HepG2 (cell line): Measurements from ENCODE around the gene MAP3K2. TPM values are rescaled to one million over a fixed set of nuclear protein-coding genes. Genes with fewer than 3 reads are reported as not detected.

ENCODE experiments used
- ATAC-seq: fragments of 200-7000 bp; cut with Tn5 transposase; 3 replicates; pipeline ENCODE4 v1.9.1; 2020; ENCODE audit warnings: mild to moderate bottlenecking, moderate library complexity
- BruUV-seq: library from RNA; stranded (reverse); fragments of 400-500 nt; replicated peaks from 2 replicates; lab custom pipeline; 2021; lab: Mats Ljungman, UMichigan
- CTCF ChIA-PET: fragments of 300-600 bp; formaldehyde crosslinking; extraction: SDS; loops from one replicate; lab custom pipeline; 2021; ENCODE audit warnings: low total read pairs, inconsistent platforms, low intra/inter-chr PET ratio; lab: Yijun Ruan, JAX
- POLR2A ChIA-PET: fragments of 350-600 bp; sonication (Branson Sonifier 250); formaldehyde crosslinking; loops from one replicate; lab custom pipeline; 2020; ENCODE audit warnings: antibody characterized with exemption, inconsistent platforms; lab: Yijun Ruan, JAX
- DNase-seq: peaks from one replicate; pipeline ENCODE4 v3.0.0-alpha.2; 2015; ENCODE audit warnings: low spot score
- FAIRE-seq: peaks from 3 replicates; lab custom pipeline; 2011; peaks lifted over from hg19 to GRCh38; lab: Jason Lieb, UNC
- H2AFZ ChIP-seq: one replicate; pipeline ENCODE4 v1.6.1; 2011; ENCODE audit warnings: low read length, inconsistent platforms
- H3K27ac ChIP-seq: fragments of 300-600 bp; 3 replicates; pipeline ENCODE4 v1.8.0; 2011; ENCODE audit warnings: mixed run types, mild to moderate bottlenecking, mixed read lengths, low read length, inconsistent platforms; ENCODE audit not compliant: insufficient read depth; ENCODE audit errors: extremely low read length
- H3K27me3 ChIP-seq, 2 experiments: fragments of 200-600 bp in 1 of 2; 2 replicates in 1 of 2; 3 replicates in 1 of 2; pipeline versions ENCODE4 v1.6.0 to v1.8.0; 2011; ENCODE audit warnings: low read length in 2 of 2, mild to moderate bottlenecking in 2 of 2, moderate library complexity in 2 of 2, inconsistent platforms in 1 of 2; ENCODE audit not compliant: insufficient read depth in 2 of 2, control insufficient read depth in 1 of 2
- H3K36me3 ChIP-seq, 2 experiments: fragments of 200-600 bp in 1 of 2; replicated peaks in 1 of 2; 2 replicates in 1 of 2; 3 replicates in 1 of 2; pipeline versions ENCODE4 v1.5.1 to v1.8.0; 2011; ENCODE audit warnings: low read length in 2 of 2, inconsistent platforms in 1 of 2; ENCODE audit not compliant: insufficient read depth in 2 of 2, control insufficient read depth in 1 of 2
- H3K4me1 ChIP-seq: 2 replicates; pipeline ENCODE4 v1.5.1; 2012; ENCODE audit warnings: low read length, inconsistent platforms; ENCODE audit not compliant: insufficient read depth
- H3K4me2 ChIP-seq: 2 replicates; pipeline ENCODE4 v1.6.0; 2011; ENCODE audit warnings: low read depth, low read length, inconsistent platforms
- H3K4me3 ChIP-seq, 3 experiments: fragments of 200-600 bp in 1 of 3; sonication (generic), shearing (Covaris generic) in 1 of 3; replicated peaks in 1 of 3; 2 replicates each; pipeline ENCODE4 v1.5.1; 2011 to 2016; ENCODE audit warnings: low read length in 3 of 3, inconsistent platforms in 2 of 3, low read depth in 2 of 3, mild to moderate bottlenecking in 2 of 3, control low read depth in 1 of 3, mixed read lengths in 1 of 3; ENCODE audit not compliant: insufficient read depth in 1 of 3
- H3K79me2 ChIP-seq: one replicate; pipeline ENCODE4 v1.6.1; 2011; ENCODE audit warnings: low read length, inconsistent platforms; ENCODE audit not compliant: insufficient read depth
- H3K9ac ChIP-seq: 2 replicates; pipeline ENCODE4 v1.6.0; 2011; ENCODE audit warnings: mild to moderate bottlenecking, low read depth, low read length, inconsistent platforms; ENCODE audit not compliant: insufficient read depth
- H3K9me3 ChIP-seq: 2 replicates; pipeline ENCODE4 v1.5.1; 2012; ENCODE audit warnings: mild to moderate bottlenecking, low read length
- H4K20me1 ChIP-seq: 2 replicates; pipeline ENCODE4 v1.6.0; 2011; ENCODE audit warnings: inconsistent platforms, mild to moderate bottlenecking, low read length, moderate library complexity; ENCODE audit not compliant: insufficient read depth
- REL ChIP-seq: sonication (generic); formaldehyde crosslinking; conservative IDR thresholded peaks from 2 replicates; pipeline ENCODE4 v1.8.0; 2022; ENCODE audit warnings: mild to moderate bottlenecking, missing genetic modification reagents, moderate library complexity
- ZNF317 ChIP-seq: sonication (generic); formaldehyde crosslinking; IDR thresholded peaks from 2 replicates; pipeline ENCODE4 v1.5.0; 2020; ENCODE audit warnings: mild to moderate bottlenecking, missing genetic modification reagents
- ZNF407 ChIP-seq: sonication (generic); formaldehyde crosslinking; IDR thresholded peaks from one replicate; pipeline ENCODE4 v1.5.1; 2020; ENCODE audit warnings: mild to moderate bottlenecking, missing genetic modification reagents; ENCODE audit errors: not compliant biosample characterization
- WGBS: methylation state at CpG from one replicate; pipeline ENCODE4 v1.1.6; 2017; ENCODE audit warnings: low lambda C conversion rate; 5-methylcytosine and 5-hydroxymethylcytosine counted together
- in situ Hi-C: cut with HindIII; loops from 2 replicates; pipeline ENCODE4 v1.10.0; 2017; ENCODE audit warnings: low pct_unique_long_range_greater_than_20kb; ENCODE audit not compliant: extremely low pct_ligation_motif_present
- intact Hi-C: fragments of 100-400 bp; cut with micrococcal nuclease; formaldehyde crosslinking; loops from one replicate; pipeline ENCODE4 v1.10.0; 2022; ENCODE audit not compliant: unreplicated experiment
- polyA plus RNA-seq, 8 experiments: library from polyadenylated mRNA; depleted of rRNA in 3 of 8; stranded (reverse) in 7 of 8; unstranded in 1 of 8; fragments of >200 nt; fragmentation: Illumina TruSeq in 4 of 8; extraction: Trizol in 4 of 8; gene quantifications; 2 replicates each; pipeline versions ENCODE4 v1.2.1 to v1.2.3, GENCODE V29; 2011 to 2016; ENCODE audit warnings: low read depth in 4 of 8, missing spikeins in 1 of 8, mixed read lengths in 1 of 8; ENCODE audit not compliant: insufficient read depth in 1 of 8
- total RNA-seq, 5 experiments: library from RNA; depleted of rRNA; stranded (reverse); fragments of >200 nt; fragmentation: Illumina TruSeq; extraction: Trizol; gene quantifications; 2 replicates each; pipeline ENCODE4 v1.2.3, GENCODE V29; 2016; ENCODE audit warnings: low read depth in 1 of 5

MAP3K2 gene
- total and polyA plus RNA-seq, 2 of the 13 experiments (the other 11 are each of a cell fraction or from before 2014, with no cell fraction given), result 12.2 to 37.2 TPM

GRCh38 chr2:127320586-127321275, 67.0 kb downstream of the MAP3K2 start:
- no peaks in the 10 kb centered on the region for H4K20me1 ChIP-seq
- no peak overlapping the region for H2AFZ ChIP-seq
- H3K79me2 ChIP-seq, result no peaks in the 10 kb centered on the region
- intact Hi-C loops, result loop anchor here (5.0 kb wide), 1 partner anchor 123 kb away; no protein-coding TSS in a partner anchor
- TF ChIP-seq ZNF317 (CRISPR knock-in tag) (peak; percentile 62; the same call in 1 of the 2 replicates), REL (CRISPR knock-in tag) (no peak), ZNF407 (CRISPR knock-in tag) (no peak)
- ATAC-seq (no peak), FAIRE-seq (no peak), DNase-seq (no peak)
- WGBS, result 95% methylated on average over 1 of the region's 1 CpG
- H3K36me3 ChIP-seq, result peaks cover 23 to 73% of the 10 kb centered on the region in 2 experiments
- POLR2A ChIA-PET, result no interaction called here
- no peak overlapping the region for H3K9ac ChIP-seq
- CTCF ChIA-PET, result no interaction called here
- BruUV-seq, result no TSS peak
- no peaks in the 10 kb centered on the region for H3K27me3 ChIP-seq
- H3K4me1 ChIP-seq, result peaks cover 5% of the 10 kb centered on the region
- H3K4me2 ChIP-seq, result no peak overlapping the region
- in situ Hi-C loops, result no loop called here
- no peak overlapping the region for H3K27ac ChIP-seq
- no peak overlapping the region for H3K4me3 ChIP-seq
- no peaks in the 10 kb centered on the region for H3K9me3 ChIP-seq
